HG02938 (cell line): ENCODE measurements around the gene ADGRL1.

Experiments used
- ATAC-seq: cut with Tn5 transposase; IDR thresholded peaks from one replicate; pipeline ENCODE4 v1.9.1; 2021; ENCODE audit warnings: mild to moderate bottlenecking, moderate library complexity; ENCODE audit not compliant: unreplicated experiment

The ADGRL1 gene

DNA sequence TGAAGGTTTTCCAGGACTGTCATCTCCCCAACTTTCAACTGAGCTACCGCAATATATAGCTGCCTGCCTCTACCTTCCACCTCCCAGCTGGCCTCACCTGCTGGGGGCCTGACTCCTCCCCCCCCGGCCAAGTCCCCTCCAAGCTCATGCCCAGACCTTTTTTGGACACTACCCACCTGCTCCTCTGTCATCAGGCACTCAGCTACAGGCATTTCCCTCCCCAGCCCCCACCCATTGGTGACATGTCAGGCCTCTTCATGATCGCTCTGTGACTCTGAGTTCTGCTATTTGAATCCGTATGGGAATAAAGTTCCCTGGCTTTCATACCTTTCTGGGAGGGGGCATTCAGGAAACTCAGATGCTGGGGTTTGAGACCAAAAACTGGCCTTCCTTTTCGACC is 90.2 kb downstream of the ADGRL1 start:
- ATAC-seq, result no peak

DNA sequence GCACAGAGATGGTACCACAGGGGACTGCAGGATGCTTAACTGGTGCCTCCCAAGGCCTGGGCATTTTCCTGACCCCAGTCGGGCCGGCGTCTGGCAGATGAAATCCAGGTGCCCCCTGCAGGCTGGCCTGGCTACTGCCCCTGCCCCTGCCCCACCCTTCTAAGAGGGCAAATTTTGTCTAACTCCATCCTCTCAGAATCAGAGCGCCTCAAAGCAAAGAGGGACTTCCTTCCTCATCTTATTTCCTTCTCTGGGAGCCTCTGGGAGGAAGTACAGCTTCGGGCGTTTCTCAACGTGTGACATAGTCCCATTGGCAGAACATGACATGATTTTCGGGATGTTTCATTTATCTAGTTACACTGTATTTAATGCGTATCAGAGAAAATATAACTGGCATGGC is 91.1 kb downstream of the ADGRL1 start:
- no peak for ATAC-seq

DNA sequence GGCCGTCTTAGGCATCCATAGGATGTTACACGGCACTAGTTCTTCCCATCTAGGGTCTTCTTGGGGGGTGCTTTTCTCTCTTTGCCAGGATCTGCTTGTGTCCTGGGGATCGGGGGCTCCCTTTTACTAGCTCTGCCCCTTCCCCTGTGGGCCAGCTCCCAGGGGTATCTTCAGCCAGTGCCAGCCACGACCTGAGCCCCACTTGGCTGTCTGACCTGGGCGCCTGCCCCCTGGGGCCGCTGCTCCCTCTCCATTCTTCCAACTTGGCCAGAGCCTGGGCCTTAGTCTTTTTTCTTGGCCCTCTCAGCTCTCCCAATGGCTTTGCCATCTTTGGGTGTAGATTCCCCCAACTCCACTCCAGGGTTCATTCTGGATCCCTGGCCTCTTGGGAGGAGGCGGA is 91.5 kb downstream of the ADGRL1 start:
- ATAC-seq, result no peak

DNA sequence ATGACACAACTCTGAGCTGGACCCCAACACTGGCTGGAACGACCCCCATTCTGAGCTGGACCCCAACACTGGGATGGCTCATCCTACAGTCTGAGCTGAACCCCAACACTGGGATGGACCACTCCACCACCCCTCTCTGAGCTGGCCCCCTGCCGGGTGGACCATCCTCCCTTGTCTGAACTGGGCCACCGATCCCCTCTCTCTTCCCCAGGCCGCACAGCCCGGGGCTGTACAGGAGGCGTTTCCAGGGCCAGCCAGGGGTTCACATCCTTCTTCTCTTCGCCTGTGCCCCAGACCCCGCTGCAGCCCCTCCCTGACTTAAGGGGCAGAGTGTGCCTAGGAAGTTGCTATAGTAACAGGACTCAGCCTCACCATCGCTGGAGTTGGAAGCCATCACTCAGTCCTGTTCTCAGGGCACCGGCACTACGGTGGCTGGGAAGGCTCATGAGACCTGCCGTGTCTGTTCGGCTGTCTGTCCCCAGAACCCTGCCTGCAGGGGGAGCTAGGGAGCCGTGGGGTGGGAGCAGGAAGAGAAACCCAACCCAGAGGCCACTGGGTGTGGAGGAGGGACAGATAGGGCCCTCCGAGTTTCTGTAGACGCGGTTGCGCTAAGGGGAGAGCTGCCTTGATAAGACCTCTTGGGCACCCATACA is 92.1 kb downstream of the ADGRL1 start:
- no peak for ATAC-seq

DNA sequence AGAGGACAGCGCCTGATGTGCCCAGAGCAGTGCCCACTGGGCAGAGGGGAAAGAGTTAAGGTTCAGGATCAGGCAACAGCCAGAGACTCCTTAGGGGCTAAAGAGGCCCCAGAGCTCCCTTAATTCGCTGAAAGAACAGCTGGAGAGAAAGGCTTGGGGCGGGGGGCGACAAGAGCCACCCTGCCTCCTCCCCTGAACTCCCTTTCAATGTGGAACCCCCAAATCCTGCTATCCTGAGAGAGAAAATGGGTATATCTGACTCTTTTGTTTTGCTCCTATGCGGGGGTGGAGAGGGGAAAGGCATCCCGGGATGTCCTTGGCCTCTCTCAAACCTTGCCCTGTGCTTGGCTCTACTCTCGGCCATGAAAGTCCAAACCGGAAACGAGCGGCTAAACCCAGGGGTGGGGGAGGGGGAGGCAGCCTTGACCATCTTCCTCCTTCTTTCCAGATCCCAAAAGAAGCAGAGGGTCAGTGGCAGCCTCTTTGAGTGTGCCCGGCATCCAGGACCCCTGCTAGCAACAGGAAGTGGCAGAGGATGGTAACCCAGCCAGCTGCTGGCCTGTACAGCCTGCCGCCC is 93.1 kb downstream of the ADGRL1 start:
- ATAC-seq, result no peak

DNA sequence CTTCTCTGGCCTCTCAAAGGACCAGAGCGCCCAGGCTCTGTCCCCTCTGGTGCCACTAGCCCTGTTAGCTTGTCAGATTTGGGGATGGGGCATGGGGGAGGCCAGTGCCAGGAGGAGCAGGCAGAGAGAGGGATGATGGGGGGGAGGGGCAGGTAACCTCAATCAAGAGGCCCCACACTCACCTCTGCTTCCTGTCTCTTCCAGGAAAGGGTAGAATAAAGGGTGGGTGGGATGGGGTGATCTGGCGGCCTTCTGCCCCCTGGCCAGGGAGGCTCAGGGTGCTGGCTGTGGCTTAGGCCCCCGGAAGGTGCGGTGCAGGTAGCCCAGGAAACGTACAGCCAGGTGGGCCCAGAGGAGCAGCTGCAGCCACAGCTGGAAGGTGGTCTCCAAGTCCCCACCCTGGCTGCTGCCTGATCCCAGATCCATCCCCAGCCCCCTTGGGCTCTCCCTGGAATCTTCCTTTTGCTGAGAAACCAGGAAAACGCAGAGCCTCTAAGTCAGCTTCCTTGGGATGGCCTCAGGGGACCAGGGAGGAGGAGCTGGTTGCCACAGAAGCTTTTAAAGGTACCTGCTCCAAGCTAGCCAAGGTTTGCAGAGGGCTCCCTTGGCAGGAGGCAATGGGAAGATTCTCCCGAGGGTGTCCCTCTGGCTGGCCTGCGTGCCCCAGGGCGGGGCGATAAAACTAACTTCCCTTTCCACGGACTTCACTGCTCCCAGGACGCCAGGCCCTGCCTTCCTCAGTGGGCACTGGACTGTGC is 93.7 kb downstream of the ADGRL1 start:
- no peak for ATAC-seq

DNA sequence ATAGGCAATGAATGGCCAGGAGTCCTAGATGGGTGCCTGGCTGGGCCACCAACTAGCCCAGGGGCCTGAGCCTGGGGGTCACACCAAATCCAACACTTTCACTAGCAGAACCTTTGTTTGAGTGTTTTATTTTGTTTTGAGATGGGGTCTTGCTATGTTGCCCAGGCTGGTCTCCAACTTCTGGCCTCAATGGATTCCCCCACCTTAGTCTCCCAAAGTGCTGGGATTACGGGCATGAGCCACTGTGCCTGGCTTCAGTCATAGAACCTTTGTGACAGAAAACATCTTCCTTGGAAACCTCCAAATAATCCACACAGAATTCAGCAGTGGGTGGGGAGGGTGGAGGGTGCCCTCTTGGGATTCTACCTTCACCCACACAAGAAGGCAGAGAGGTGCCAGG is 94.5 kb downstream of the ADGRL1 start:
- ATAC-seq, result no peak

DNA sequence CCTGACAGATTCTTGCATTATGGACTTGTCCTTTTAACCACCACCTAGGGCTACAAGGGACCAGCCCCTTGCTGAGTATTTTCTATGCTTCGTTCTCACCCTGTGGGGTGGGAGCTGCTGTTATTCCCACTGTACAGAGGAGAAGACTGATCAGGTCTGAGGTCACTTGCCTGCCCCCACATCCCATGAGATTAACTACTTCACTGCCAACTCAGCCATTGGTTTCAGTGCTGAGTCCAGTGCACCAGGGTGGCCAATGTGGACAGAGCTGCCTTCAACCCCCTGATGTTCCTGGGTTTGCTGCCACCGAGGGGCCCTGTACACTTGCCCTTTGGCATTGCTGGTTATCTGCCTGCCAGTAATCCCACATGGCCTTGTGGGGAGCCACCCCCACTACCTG is 95.3 kb downstream of the ADGRL1 start:
- no peak for ATAC-seq

DNA sequence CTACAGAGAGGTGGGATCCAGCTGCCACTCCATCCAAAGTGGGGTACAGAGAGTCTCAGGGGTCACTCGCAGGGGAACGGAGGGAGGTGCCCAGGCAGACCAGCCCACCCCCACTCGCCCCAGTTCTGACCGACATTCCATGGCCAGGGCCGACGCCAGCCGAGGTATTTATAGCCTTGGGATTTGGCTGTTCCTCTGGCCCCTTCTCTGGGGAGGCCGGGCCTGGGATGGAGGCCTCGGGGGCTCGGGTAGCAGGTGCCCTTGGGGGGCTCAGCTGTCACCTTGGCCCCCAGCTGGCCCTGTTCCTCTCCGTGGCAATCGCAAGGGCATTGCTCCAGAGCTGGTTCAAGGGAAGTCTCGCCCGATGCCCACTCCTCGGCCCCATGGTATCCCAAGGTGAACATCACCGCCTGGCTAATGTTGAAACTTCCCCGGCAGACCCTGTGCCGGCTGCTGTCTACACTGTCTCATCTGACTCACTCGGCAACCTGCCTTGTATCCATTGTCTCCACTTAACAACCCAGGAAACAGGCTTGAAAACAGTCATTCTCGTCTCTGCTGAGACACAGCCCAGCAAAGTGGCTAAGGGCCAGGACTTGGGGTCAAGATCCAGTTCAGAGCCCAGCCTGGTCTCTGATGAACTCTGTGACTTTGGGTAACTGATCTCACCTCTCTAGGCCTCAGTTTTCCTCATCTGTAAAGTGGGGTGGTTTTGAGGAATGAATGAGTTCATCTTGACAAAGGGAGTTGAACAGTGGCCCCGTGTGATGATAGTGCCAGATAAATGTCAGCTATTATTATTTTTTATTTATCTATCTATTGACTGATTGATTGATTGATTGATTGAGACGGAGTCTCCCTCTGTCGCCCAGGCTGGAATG is 98.1 kb downstream of the ADGRL1 start:
- no peak for ATAC-seq

DNA sequence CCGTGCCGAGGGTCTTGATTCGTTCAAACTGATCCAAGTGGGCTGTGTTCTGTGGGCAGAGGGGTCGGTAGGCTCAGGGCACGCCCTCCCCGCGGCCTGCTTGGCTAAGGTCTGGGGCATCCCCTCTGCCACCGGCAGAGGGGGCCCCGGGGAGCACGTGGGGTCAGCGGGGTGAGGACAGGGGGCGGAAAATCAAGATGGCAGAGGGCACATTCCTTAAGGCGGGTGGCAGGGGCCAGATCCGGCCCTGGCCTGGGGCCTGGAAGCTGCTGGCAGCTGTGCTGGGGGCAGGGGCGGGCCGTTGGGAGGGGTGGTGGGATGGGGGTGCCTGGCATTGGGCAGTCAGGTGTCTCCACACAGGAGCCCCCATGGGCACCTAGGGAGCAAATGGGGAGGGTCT is 99.1 kb downstream of the ADGRL1 start:
- no peak for ATAC-seq

DNA sequence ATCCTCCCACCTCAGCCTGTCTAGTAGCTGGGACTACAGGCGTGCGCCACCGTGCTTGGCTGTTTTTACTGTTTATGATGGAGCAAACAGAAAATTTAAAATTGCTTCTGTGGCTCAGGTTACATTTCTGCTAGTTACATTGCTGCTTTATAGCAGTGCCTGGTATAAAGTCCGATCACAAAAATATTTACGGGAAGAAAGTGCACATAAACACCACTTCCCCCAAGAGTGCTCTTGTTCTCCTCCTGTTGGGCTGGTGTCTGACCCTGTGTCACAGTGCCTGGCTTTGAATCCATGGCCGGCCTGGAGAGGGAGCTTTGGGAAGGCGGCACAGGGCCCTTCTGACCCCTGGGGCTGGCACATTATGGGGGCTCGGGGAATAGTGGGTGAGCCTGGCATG is 100.3 kb downstream of the ADGRL1 start:
- ATAC-seq, result no peak

DNA sequence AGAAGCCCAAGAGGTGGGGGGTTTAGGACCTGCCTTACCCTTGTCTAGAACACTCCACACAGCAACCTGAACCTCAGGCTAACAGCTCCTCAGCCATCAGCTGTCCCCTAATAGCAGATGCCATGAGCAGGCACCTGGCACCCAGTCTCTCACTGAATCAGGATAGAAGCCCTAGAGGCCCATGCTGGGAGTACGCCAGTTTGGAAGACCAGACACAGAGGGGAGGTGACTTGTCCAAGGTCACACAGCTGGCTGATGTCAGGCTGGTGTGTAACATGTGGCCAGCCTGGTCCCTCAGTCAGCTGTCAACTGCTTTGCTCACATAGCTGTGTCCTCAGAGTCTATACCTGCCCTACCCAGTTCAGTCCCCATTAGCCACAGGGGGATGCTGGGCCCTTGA is 102.7 kb downstream of the ADGRL1 start:
- no peak for ATAC-seq

DNA sequence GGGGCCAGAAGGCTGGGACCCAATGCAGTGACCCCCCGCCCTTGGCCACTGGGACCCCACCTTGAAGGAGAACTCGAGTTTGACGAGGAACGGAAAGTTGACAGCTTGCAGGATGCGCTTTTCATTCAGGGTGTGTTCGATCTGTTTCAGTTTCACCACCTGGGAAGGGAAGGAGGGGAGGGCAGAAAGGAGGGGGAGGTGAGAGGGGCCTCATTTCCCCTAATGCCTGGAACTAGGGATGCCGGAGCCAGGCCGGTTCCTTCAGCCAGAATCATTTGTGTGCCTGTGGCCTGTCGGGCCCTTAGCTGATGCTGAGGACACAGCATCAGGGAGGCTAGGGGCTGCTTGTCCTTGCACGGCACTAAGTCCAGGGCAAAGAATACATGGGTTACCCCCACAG is 103.2 kb downstream of the ADGRL1 start:
- ATAC-seq, result no peak

DNA sequence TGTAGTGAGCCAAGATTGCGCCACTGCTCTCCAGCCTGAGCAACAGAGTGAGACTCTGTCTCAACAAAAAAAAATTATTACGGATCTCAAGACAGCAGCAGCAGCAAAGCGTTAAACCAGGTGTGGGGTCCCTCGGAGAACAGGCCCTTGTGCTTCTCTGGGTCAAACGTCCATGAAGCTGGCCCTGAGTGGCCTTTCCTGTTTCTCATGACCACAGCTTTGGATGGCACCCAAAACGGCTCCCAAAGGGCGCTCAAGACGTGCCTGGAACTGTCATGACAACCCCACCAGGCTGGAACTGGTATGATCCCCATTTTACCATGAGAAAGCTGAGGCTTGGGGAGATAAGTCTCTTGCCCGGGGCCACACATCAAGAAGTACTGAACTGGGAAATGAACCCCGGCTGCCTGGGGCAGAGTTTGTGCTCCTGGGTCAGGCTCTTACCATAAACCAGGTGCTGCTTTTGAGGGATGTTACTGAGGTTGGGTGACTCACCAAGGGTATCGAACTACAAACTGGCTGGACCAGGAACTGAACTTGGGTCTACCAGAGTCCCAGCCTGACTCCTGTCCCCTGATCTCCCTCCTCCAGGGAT is 103.8 kb downstream of the ADGRL1 start:
- no peak for ATAC-seq

DNA sequence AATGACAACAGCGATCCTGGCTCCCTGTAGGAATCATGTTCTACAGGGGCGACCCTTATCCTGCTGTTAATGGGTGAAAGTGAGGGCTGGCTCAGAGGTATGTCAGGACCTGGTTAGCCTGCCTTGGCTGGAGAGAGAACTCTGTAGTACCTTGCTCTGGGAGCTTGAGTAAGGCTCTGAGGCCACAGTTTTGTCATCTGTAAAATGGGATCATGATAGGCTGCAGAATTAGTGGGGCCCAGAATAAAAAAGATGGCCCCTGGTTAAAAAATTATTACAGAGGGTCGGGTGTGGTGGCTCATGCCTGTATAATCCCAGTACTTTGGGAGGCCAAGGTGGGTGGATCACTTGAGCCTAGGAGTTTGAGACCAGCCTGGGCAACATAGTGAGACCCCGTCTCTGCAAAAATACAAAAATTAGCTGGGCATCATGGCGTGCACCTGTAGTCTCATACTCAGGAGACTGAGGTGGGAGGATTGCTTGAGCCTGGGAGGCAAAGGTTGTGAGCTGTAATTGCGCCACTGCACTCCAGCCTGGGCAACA is 104.9 kb downstream of the ADGRL1 start:
- no peak for ATAC-seq
